ENCODE results near the gene SMYD3.

- TF ChIP-seq EP300 (IDR thresholded peaks at IDR 0.05), result no peak
- TF ChIP-seq CTCF (IDR thresholded peaks at IDR 0.05), result no peak
Measured at GRCh38 chr1:246214708-246215509, 292.2 kb downstream of the SMYD3 start.
